Body of pancreas (tissue), 4 donors: ENCODE results near the gene FHL5. TPM values are rescaled to one million over a fixed set of nuclear protein-coding genes. Genes with fewer than 3 reads are reported as not detected.
"Not testable (repeated sequence)": the region's sequence is repeated elsewhere in the genome, so short reads cannot be mapped to it uniquely, and the experiment has no call there.

Experiments used
- ATAC-seq: fragments of 150-250 bp; one replicate; pipeline ENCODE4 v1.9.1; 2016
- DNase-seq, 4 donors: peaks; one replicate each; pipeline ENCODE4 v3.0.0-alpha.2; 2019
- H3K27ac ChIP-seq, 4 donors: fragments of 200-600 bp; sonication (generic); 1 replicate in 3 of 4; 2 replicates in 1 of 4; pipeline versions ENCODE4 v1.5.1 to v1.6.1; 2016 to 2019; ENCODE audit warnings: mild to moderate bottlenecking in 1 of 4, mixed read lengths in 1 of 4, moderate library complexity in 1 of 4
- H3K27me3 ChIP-seq, 2 donors: fragments of 200-600 bp; sonication (generic); one replicate each; pipeline ENCODE4 v1.6.0; 2016; ENCODE audit warnings: mild to moderate bottlenecking in 1 of 2
- H3K36me3 ChIP-seq, 2 donors: fragments of 200-600 bp; sonication (generic); replicated peaks in 1 of 2; 2 replicates each; pipeline ENCODE4 v1.5.1; 2016; ENCODE audit warnings: low read depth in 2 of 2; ENCODE audit not compliant: insufficient read depth in 1 of 2
- H3K4me1 ChIP-seq: fragments of 200-600 bp; sonication (generic); one replicate; pipeline ENCODE4 v1.6.0; 2016
- H3K4me3 ChIP-seq, 2 donors: fragments of 200-600 bp; sonication (generic); 1 replicate in 1 of 2; 2 replicates in 1 of 2; pipeline ENCODE4 v1.5.1; 2016 to 2019
- H3K9me3 ChIP-seq, 3 donors: fragments of 200-600 bp; sonication (generic); 1 replicate in 2 of 3; 2 replicates in 1 of 3; pipeline ENCODE4 v1.5.1; 2016
- POLR2A ChIP-seq, 3 donors: fragments of 450-650 bp; IDR thresholded peaks; one replicate each; pipeline ENCODE4 v1.6.1; 2016; ENCODE audit warnings: antibody characterized with exemption in 3 of 3, mild to moderate bottlenecking in 2 of 3
- WGBS, 2 donors: methylation state at CpG; one replicate each; pipeline ENCODE4 v1.1.5; 2017; 5-methylcytosine and 5-hydroxymethylcytosine counted together
- intact Hi-C: fragments of 100-400 bp; cut with DNase I; formaldehyde crosslinking; loops from one replicate; pipeline ENCODE4 v1.15.1; 2023
- total RNA-seq, 2 donors: library from RNA; depleted of rRNA; stranded (reverse); fragments of >200 nt; gene quantifications; one replicate each; pipeline ENCODE4 v1.1.0, GENCODE V29; 2016
- TF ChIP-seq, protein P1 (sequence below), 7 experiments: fragments of 450-650 bp in 4 of 7; fragments of 200-600 bp in 3 of 7; sonication (generic) in 3 of 7; IDR thresholded peaks; one replicate each; pipeline ENCODE4 v1.5.1; 2016 to 2019; ENCODE audit warnings: antibody characterized with exemption in 7 of 7

The FHL5 gene
- total RNA-seq, 2 donors from 2014 or later, result 4.9 to 9.6 TPM

DNA sequence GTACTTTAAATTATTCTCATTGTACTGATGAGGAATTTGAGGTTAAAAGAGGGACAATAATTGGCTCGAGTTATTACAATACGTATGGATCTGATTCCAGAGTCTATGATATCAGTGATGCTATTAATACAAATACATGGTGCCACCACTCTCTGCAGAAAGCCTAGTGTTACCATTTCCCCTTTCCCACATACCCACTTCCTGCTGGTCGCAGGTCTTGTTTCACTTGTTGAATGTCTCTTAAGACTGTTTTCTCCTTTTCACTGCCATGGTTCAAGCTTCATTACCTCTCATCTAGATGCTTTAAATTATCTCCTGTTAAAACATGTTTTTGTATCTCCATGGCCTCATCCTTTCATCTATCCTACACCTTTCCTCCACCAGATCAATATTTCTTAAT lies 62.0 kb downstream of the FHL5 start:
- ATAC-seq (no peak), DNase-seq (no peak)
- no peak overlapping the region for H3K4me3 ChIP-seq
- H3K27me3 ChIP-seq, result no peaks in the 10 kb centered on the region
- no peaks in the 10 kb centered on the region for H3K4me1 ChIP-seq
- intact Hi-C loops, result loop anchor here (5.0 kb wide), 1 partner anchor 432 kb away; no protein-coding TSS in a partner anchor
- H3K9me3 ChIP-seq, result no peaks in the 10 kb centered on the region
- no peaks in the 10 kb centered on the region for H3K36me3 ChIP-seq
- WGBS, 2 donors, result 36 to 42% methylated on average over 3 of the region's 3 CpGs
- H3K27ac ChIP-seq, result no peak overlapping the region
- TF ChIP-seq, protein P1, sequence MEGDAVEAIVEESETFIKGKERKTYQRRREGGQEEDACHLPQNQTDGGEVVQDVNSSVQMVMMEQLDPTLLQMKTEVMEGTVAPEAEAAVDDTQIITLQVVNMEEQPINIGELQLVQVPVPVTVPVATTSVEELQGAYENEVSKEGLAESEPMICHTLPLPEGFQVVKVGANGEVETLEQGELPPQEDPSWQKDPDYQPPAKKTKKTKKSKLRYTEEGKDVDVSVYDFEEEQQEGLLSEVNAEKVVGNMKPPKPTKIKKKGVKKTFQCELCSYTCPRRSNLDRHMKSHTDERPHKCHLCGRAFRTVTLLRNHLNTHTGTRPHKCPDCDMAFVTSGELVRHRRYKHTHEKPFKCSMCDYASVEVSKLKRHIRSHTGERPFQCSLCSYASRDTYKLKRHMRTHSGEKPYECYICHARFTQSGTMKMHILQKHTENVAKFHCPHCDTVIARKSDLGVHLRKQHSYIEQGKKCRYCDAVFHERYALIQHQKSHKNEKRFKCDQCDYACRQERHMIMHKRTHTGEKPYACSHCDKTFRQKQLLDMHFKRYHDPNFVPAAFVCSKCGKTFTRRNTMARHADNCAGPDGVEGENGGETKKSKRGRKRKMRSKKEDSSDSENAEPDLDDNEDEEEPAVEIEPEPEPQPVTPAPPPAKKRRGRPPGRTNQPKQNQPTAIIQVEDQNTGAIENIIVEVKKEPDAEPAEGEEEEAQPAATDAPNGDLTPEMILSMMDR (IDR thresholded peaks at IDR 0.05), result no peak
- no peak for TF ChIP-seq POLR2A (IDR thresholded peaks at IDR 0.05)

DNA sequence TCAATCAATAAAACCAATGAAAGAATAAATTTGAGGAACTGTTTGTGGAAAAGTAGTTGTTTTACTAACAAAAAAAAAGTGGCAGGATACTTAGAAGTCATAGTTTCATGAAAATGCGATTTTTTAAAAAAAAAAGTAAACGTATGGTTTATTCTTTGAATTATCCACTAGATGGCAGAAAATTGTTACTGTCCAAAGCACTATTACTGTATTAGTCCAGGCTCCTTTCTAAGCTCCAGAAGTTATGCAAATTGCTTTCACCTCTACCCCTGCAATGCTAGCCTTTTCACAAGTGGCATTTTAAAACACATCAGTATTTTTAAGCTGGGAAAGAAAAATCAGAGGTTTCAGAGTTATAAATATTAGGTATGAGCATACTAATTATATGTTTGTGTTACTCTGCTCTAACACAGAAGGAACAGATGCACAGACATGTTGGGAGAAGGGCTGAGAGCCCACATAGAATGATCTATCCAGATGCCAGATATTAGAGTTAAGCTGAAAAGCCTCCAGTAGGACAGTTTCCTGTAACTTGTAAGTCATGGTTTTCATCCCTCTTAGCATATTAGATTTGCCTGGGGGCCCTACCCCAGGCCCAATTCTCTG lies 63.9 kb downstream of the FHL5 start:
- no peaks in the 10 kb centered on the region for H3K4me1 ChIP-seq
- intact Hi-C loops, result loop anchor here (5.0 kb wide), 1 partner anchor 430 kb away; no protein-coding TSS in a partner anchor
- H3K4me3 ChIP-seq, result no peak overlapping the region
- ATAC-seq (peak; percentile 73), DNase-seq (no peak)
- H3K36me3 ChIP-seq, result no peaks in the 10 kb centered on the region
- H3K9me3 ChIP-seq, result no peaks in the 10 kb centered on the region
- 0 to 1% methylated on average over 2 of the region's 2 CpGs for WGBS, 2 donors
- H3K27me3 ChIP-seq, result no peaks in the 10 kb centered on the region
- no peak overlapping the region for H3K27ac ChIP-seq
- TF ChIP-seq POLR2A (IDR thresholded peaks at IDR 0.05), result no peak
- TF ChIP-seq, protein P1 (IDR thresholded peaks at IDR 0.05), result peak; percentile 18 to 67 (median 56)

DNA sequence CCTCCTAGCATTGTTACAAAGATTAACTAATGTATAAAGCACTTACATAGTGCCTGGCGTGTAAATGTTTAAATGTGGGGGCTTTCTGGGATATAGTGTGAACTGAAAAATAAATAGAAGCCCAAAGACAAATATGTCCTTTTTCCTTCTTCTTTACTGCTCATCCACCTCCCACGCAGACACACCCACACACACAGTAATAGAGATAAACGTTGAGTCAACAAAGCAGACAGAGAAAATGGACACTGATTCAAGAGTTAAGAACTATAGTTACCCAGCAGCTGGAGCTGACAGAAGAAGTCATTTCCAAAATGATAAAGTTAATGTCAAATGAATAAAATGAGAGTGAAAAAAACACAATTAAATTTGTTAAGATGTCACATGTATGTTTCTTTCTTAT lies 68.3 kb downstream of the FHL5 start:
- H3K4me3 ChIP-seq, result no peak overlapping the region
- DNase-seq (no peak), ATAC-seq (no peak)
- intact Hi-C loops, result no loop called here
- H3K27me3 ChIP-seq, result no peaks in the 10 kb centered on the region
- H3K27ac ChIP-seq, result no peak overlapping the region
- H3K4me1 ChIP-seq, result no peaks in the 10 kb centered on the region
- no peaks in the 10 kb centered on the region for H3K9me3 ChIP-seq
- H3K36me3 ChIP-seq, result no peaks in the 10 kb centered on the region
- TF ChIP-seq, protein P1 (IDR thresholded peaks at IDR 0.05), result no peak
- no peak for TF ChIP-seq POLR2A (IDR thresholded peaks at IDR 0.05)
- WGBS, 2 donors, result 37 to 48% methylated on average over 3 of the region's 3 CpGs

DNA sequence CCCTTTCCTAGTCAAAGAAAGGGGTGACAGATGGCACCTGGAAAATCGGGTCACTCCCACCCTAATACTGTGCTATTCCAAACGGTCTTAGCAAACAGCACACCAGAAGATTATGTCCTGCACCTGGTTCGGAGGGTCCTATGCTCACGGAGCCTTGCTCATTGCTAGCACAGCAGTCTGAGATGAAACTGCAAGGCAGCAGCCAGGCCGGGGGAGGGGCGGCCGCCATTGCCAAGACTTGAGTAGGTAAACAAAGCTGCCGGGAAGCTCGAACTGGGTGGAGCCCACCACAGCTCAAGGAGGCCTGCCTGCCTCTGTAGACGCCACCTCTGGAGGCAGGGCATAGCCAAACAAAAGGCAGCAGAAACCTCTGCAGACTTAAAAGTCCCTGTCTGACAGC lies 75.1 kb downstream of the FHL5 start:
- ATAC-seq, H3K9me3 ChIP-seq, intact Hi-C loops, H3K36me3 ChIP-seq, H3K4me3 ChIP-seq, H3K27ac ChIP-seq, H3K27me3 ChIP-seq, H3K4me1 ChIP-seq: not testable (repeated sequence)
- peak in 1 of 4 donors; percentile 17 for DNase-seq
- 51 to 56% methylated on average over 8 to 10 of the region's 10 CpGs for WGBS, 2 donors

DNA sequence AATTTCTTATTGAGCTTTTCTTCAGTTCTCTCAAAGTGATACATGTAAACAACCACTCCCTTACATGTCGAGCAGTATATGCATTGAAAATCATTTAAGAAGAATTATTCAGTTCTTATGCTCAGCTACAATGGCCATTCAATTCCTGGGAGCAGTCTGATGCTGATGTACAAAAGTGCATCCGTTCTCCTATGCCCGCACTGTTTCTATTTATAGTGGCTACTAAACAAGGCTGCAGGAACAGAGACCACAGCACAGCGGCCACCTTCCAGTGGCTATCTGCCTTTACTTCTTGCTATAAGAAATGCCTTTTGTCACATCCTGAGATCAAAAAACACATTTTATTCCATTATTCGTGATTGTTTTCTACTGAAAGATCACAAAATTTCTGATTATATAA lies 82.2 kb downstream of the FHL5 start:
- ATAC-seq (no peak), DNase-seq (no peak)
- H3K9me3 ChIP-seq, result no peaks in the 10 kb centered on the region
- H3K4me1 ChIP-seq, result no peaks in the 10 kb centered on the region
- no peaks in the 10 kb centered on the region for H3K36me3 ChIP-seq
- TF ChIP-seq POLR2A (IDR thresholded peaks at IDR 0.05), result no peak
- TF ChIP-seq, protein P1 (IDR thresholded peaks at IDR 0.05), result no peak
- H3K27me3 ChIP-seq, result no peaks in the 10 kb centered on the region
- intact Hi-C loops, result no loop called here
- H3K27ac ChIP-seq, result no peak overlapping the region
- H3K4me3 ChIP-seq, result no peak overlapping the region
- 43 to 45% methylated on average over 5 of the region's 5 CpGs for WGBS, 2 donors
